ENCODE results near the gene ISOC1.

Gene ISOC1

GRCh38 chr5:129104915-129105455 is 10.4 kb downstream of the ISOC1 start:
- DNase-seq: no peak
- Histone ChIP-seq H3K4me1 (peaks cover 28% of the 10 kb centered on the region), H3K36me3 (peaks cover 36% of the 10 kb centered on the region), H3K9me3 (no peaks in the 10 kb centered on the region), H3K27me3 (no peaks in the 10 kb centered on the region), H3K4me3 (ENCODE audit: low read depth, low read length) (no peak overlapping the region)
- TF ChIP-seq CTCF (IDR thresholded peaks at IDR 0.05; ENCODE audit: low read depth, low read length): no peak

- H3K9me3 ChIP-seq: no peaks in the 10 kb centered on the region
- peaks cover 44% of the 10 kb centered on the region for H3K4me1 ChIP-seq
- H3K27me3 ChIP-seq: no peaks in the 10 kb centered on the region
- no peak overlapping the region for H3K4me3 ChIP-seq (ENCODE audit: low read depth, low read length)
- TF ChIP-seq CTCF (IDR thresholded peaks at IDR 0.05; ENCODE audit: low read depth, low read length): no peak
- H3K36me3 ChIP-seq: peaks cover 40% of the 10 kb centered on the region
- no peak for DNase-seq
These were observed 13.1 kb downstream of the ISOC1 start for GRCh38 chr5:129107637-129108036.

GRCh38 chr5:129110742-129111141 is 16.2 kb downstream of the ISOC1 start:
- Histone ChIP-seq H3K4me1 (peaks cover 38% of the 10 kb centered on the region), H3K36me3 (peaks cover 41% of the 10 kb centered on the region), H3K4me3 (ENCODE audit: low read depth, low read length) (no peak overlapping the region), H3K27me3 (no peaks in the 10 kb centered on the region), H3K9me3 (no peaks in the 10 kb centered on the region)
- TF ChIP-seq CTCF (IDR thresholded peaks at IDR 0.05; ENCODE audit: low read depth, low read length): no peak
- no peak for DNase-seq

GRCh38 chr5:129111351-129111750 is 16.8 kb downstream of the ISOC1 start:
- no peak for TF ChIP-seq CTCF (IDR thresholded peaks at IDR 0.05; ENCODE audit: low read depth, low read length)
- H3K4me1 ChIP-seq: peaks cover 38% of the 10 kb centered on the region
- no peaks in the 10 kb centered on the region for H3K27me3 ChIP-seq
- no peaks in the 10 kb centered on the region for H3K9me3 ChIP-seq
- DNase-seq: no peak
- H3K4me3 ChIP-seq (ENCODE audit: low read depth, low read length): no peak overlapping the region
- H3K36me3 ChIP-seq: peaks cover 41% of the 10 kb centered on the region

- H3K4me1 ChIP-seq: peaks cover 38% of the 10 kb centered on the region
- DNase-seq: no peak
- H3K9me3 ChIP-seq: no peaks in the 10 kb centered on the region
- H3K36me3 ChIP-seq: peaks cover 38% of the 10 kb centered on the region
- no peak for TF ChIP-seq CTCF (IDR thresholded peaks at IDR 0.05; ENCODE audit: low read depth, low read length)
- no peak overlapping the region for H3K4me3 ChIP-seq (ENCODE audit: low read depth, low read length)
- H3K27me3 ChIP-seq: no peaks in the 10 kb centered on the region
These were observed 17.7 kb downstream of the ISOC1 start for GRCh38 chr5:129112295-129112694.

- no peak for TF ChIP-seq CTCF (IDR thresholded peaks at IDR 0.05; ENCODE audit: low read depth, low read length)
- no peak for DNase-seq
- Histone ChIP-seq H3K4me3 (ENCODE audit: low read depth, low read length) (no peak overlapping the region), H3K27me3 (no peaks in the 10 kb centered on the region), H3K4me1 (peaks cover 50% of the 10 kb centered on the region), H3K9me3 (no peaks in the 10 kb centered on the region), H3K36me3 (peaks cover 25% of the 10 kb centered on the region)
These were observed 19.3 kb downstream of the ISOC1 start for GRCh38 chr5:129113867-129114266.

Data from BE2C (cell line).